ENCODE results near the gene FAM120C. TPM values are rescaled to one million over a fixed set of nuclear protein-coding genes. Genes with fewer than 3 reads are reported as not detected.
A peak's percentile ranks its signal among the peaks of the same experiment; 100 is the strongest.

Gene FAM120C
- total RNA-seq, 1 donor from 2014 or later = 6.9 TPM

- Histone ChIP-seq H3K27me3 (ENCODE audit: insufficient read depth, low read length) (no peaks in the 10 kb centered on the region), H3K4me1 (ENCODE audit: insufficient read depth, low read length) (no peaks in the 10 kb centered on the region), H3K79me2 (ENCODE audit: insufficient read depth, low read length) (peaks cover 30% of the 10 kb centered on the region), H3K36me3 (ENCODE audit: insufficient read depth, low read length) (peaks cover 3% of the 10 kb centered on the region), H3K27ac (ENCODE audit: low read depth, low read length) (no peak overlapping the region), H3K4me3 (ENCODE audit: insufficient read depth, low read depth, low read length) (no peak overlapping the region), H3K9me3 (ENCODE audit: insufficient read depth, low read depth, low read length) (no peaks in the 10 kb centered on the region), H3K4me2 (ENCODE audit: low read length) (no peak overlapping the region), H4K20me1 (ENCODE audit: insufficient read depth, low read length) (peaks cover 2% of the 10 kb centered on the region), H2AFZ (ENCODE audit: low read depth, low read length) (no peak overlapping the region), H3K9ac (ENCODE audit: low read length) (no peak overlapping the region)
- Mint-ChIP-seq H3K9me3 (ENCODE audit: unreplicated experiment) (no peaks in the 10 kb centered on the region), H3K27ac (ENCODE audit: unreplicated experiment) (no peak overlapping the region), H3K36me3 (ENCODE audit: low read depth, unreplicated experiment) (peaks cover 3% of the 10 kb centered on the region), H3K27me3 (ENCODE audit: low read depth, unreplicated experiment) (no peaks in the 10 kb centered on the region), H3K4me3 (ENCODE audit: unreplicated experiment) (no peak overlapping the region), H3K4me1 (ENCODE audit: low read depth, unreplicated experiment) (no peaks in the 10 kb centered on the region)
- TF ChIP-seq EZH2 (IDR thresholded peaks at IDR 0.05; ENCODE audit: insufficient read depth, low read length) = no peak
- TF ChIP-seq, protein P1, sequence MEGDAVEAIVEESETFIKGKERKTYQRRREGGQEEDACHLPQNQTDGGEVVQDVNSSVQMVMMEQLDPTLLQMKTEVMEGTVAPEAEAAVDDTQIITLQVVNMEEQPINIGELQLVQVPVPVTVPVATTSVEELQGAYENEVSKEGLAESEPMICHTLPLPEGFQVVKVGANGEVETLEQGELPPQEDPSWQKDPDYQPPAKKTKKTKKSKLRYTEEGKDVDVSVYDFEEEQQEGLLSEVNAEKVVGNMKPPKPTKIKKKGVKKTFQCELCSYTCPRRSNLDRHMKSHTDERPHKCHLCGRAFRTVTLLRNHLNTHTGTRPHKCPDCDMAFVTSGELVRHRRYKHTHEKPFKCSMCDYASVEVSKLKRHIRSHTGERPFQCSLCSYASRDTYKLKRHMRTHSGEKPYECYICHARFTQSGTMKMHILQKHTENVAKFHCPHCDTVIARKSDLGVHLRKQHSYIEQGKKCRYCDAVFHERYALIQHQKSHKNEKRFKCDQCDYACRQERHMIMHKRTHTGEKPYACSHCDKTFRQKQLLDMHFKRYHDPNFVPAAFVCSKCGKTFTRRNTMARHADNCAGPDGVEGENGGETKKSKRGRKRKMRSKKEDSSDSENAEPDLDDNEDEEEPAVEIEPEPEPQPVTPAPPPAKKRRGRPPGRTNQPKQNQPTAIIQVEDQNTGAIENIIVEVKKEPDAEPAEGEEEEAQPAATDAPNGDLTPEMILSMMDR (IDR thresholded peaks at IDR 0.05; ENCODE audit: insufficient read depth, low read depth, low read length) = no peak
- DNase-seq (ENCODE audit: low read depth) (no peak), FAIRE-seq (peak; percentile 68)
These were observed 12.0 kb downstream of the FAM120C start for GRCh38 chrX:54171091-54171490.

GRCh38 chrX:54166915-54167314, 16.1 kb downstream of the FAM120C start:
- Histone ChIP-seq H2AFZ (ENCODE audit: low read depth, low read length) (no peak overlapping the region), H3K4me1 (ENCODE audit: insufficient read depth, low read length) (no peaks in the 10 kb centered on the region), H3K4me2 (ENCODE audit: low read length) (no peak overlapping the region), H3K79me2 (ENCODE audit: insufficient read depth, low read length) (no peaks in the 10 kb centered on the region), H3K27ac (ENCODE audit: low read depth, low read length) (no peak overlapping the region), H3K9me3 (ENCODE audit: insufficient read depth, low read depth, low read length) (no peaks in the 10 kb centered on the region), H3K36me3 (ENCODE audit: insufficient read depth, low read length) (no peaks in the 10 kb centered on the region), H3K27me3 (ENCODE audit: insufficient read depth, low read length) (no peaks in the 10 kb centered on the region), H3K9ac (ENCODE audit: low read length) (no peak overlapping the region), H4K20me1 (ENCODE audit: insufficient read depth, low read length) (no peaks in the 10 kb centered on the region), H3K4me3 (ENCODE audit: insufficient read depth, low read depth, low read length) (no peak overlapping the region)
- H3K27me3 Mint-ChIP-seq (ENCODE audit: low read depth, unreplicated experiment) = no peaks in the 10 kb centered on the region
- no peaks in the 10 kb centered on the region for H3K36me3 Mint-ChIP-seq (ENCODE audit: low read depth, unreplicated experiment)
- TF ChIP-seq EZH2 (IDR thresholded peaks at IDR 0.05; ENCODE audit: insufficient read depth, low read length) = no peak
- DNase-seq (ENCODE audit: low read depth) = no peak
- H3K27ac Mint-ChIP-seq (ENCODE audit: unreplicated experiment) = no peak overlapping the region
- H3K4me3 Mint-ChIP-seq (ENCODE audit: unreplicated experiment) = no peak overlapping the region
- no peaks in the 10 kb centered on the region for H3K9me3 Mint-ChIP-seq (ENCODE audit: unreplicated experiment)
- no peaks in the 10 kb centered on the region for H3K4me1 Mint-ChIP-seq (ENCODE audit: low read depth, unreplicated experiment)
- FAIRE-seq = peak; percentile 97

DNA sequence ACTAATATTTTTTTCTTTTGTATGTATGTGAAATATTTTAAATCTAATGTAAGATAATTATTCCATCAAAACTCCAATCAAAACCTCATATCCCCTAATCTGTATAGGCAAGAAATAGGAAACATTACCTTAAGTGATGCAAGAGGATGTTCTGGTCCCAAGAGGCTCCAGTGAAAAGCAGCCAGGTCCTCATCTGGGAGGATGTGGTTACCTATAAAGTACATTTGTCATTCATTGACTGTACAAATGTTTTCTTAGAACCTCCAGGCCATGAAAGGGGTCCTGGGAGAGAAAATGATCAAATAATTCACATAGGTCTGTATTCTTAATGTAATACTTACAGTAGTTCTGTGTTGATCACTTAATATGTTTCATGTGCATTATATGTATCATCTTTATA, 25.5 kb downstream of the FAM120C start:
- Histone ChIP-seq H3K27me3 (ENCODE audit: insufficient read depth, low read length) (no peaks in the 10 kb centered on the region), H3K4me3 (ENCODE audit: insufficient read depth, low read depth, low read length) (no peak overlapping the region), H3K4me1 (ENCODE audit: insufficient read depth, low read length) (no peaks in the 10 kb centered on the region), H4K20me1 (ENCODE audit: insufficient read depth, low read length) (no peaks in the 10 kb centered on the region), H3K9ac (ENCODE audit: low read length) (no peak overlapping the region), H3K9me3 (ENCODE audit: insufficient read depth, low read depth, low read length) (no peaks in the 10 kb centered on the region), H3K36me3 (ENCODE audit: insufficient read depth, low read length) (no peaks in the 10 kb centered on the region), H3K4me2 (ENCODE audit: low read length) (no peak overlapping the region), H3K27ac (ENCODE audit: low read depth, low read length) (no peak overlapping the region), H2AFZ (ENCODE audit: low read depth, low read length) (no peak overlapping the region), H3K79me2 (ENCODE audit: insufficient read depth, low read length) (no peaks in the 10 kb centered on the region)
- no peak for DNase-seq (ENCODE audit: low read depth)
- no peak for TF ChIP-seq EZH2 (IDR thresholded peaks at IDR 0.05; ENCODE audit: insufficient read depth, low read length)
- TF ChIP-seq, protein P1 (IDR thresholded peaks at IDR 0.05; ENCODE audit: insufficient read depth, low read depth, low read length) = no peak
- Mint-ChIP-seq H3K4me1 (ENCODE audit: low read depth, unreplicated experiment) (no peaks in the 10 kb centered on the region), H3K27ac (ENCODE audit: unreplicated experiment) (no peak overlapping the region), H3K36me3 (ENCODE audit: low read depth, unreplicated experiment) (no peaks in the 10 kb centered on the region), H3K27me3 (ENCODE audit: low read depth, unreplicated experiment) (no peaks in the 10 kb centered on the region), H3K4me3 (ENCODE audit: unreplicated experiment) (no peak overlapping the region), H3K9me3 (ENCODE audit: unreplicated experiment) (no peaks in the 10 kb centered on the region)
- no peak for FAIRE-seq

All from astrocyte (in vitro differentiated cells and primary cell).